MM.1S (cell line): ENCODE measurements around the gene TRAM2.

Experiments used
- DNase-seq: peaks from one replicate; pipeline ENCODE4 v3.0.0-alpha.2; 2015
- H2AFZ ChIP-seq: fragments of 300-600 bp; sonication (generic); 2 replicates; pipeline ENCODE4 v1.6.0; 2016; ENCODE audit warnings: antibody characterized with exemption, low read length
- H3F3A ChIP-seq: fragments of 300-600 bp; sonication (generic); 2 replicates; pipeline ENCODE4 v1.6.1; 2016; ENCODE audit warnings: mild to moderate bottlenecking, antibody characterized with exemption, low read length, moderate library complexity, mixed read lengths; ENCODE audit not compliant: insufficient read depth
- H3K27ac ChIP-seq: fragments of 300-600 bp; sonication (generic); 2 replicates; pipeline ENCODE4 v1.5.1; 2016; ENCODE audit warnings: mild to moderate bottlenecking, low read length
- H3K27me3 ChIP-seq: fragments of 300-600 bp; sonication (generic); replicated peaks from 2 replicates; pipeline ENCODE4 v1.6.0; 2016; ENCODE audit warnings: low read length; ENCODE audit not compliant: insufficient read depth
- H3K36me3 ChIP-seq: fragments of 300-600 bp; sonication (generic); replicated peaks from 2 replicates; pipeline ENCODE4 v1.6.1; 2016; ENCODE audit warnings: mild to moderate bottlenecking, low read length, mixed read lengths; ENCODE audit not compliant: insufficient read depth
- H3K4me1 ChIP-seq: fragments of 300-600 bp; sonication (generic); 2 replicates; pipeline ENCODE4 v1.6.1; 2016; ENCODE audit warnings: low read length, mixed read lengths
- H3K4me2 ChIP-seq: fragments of 300-600 bp; sonication (generic); 2 replicates; pipeline ENCODE4 v1.6.0; 2016; ENCODE audit warnings: low read depth, low read length
- H3K4me3 ChIP-seq: fragments of 300-600 bp; sonication (generic); 2 replicates; pipeline ENCODE4 v1.5.1; 2016; ENCODE audit warnings: low read length, mixed read lengths
- H3K79me2 ChIP-seq: fragments of 300-600 bp; sonication (generic); 2 replicates; pipeline ENCODE4 v1.6.1; 2016; ENCODE audit warnings: mixed run types, low read length, mixed read lengths
- H3K9ac ChIP-seq: fragments of 300-600 bp; sonication (generic); 2 replicates; pipeline ENCODE4 v1.6.1; 2016; ENCODE audit warnings: low read length, mixed read lengths
- H3K9me2 ChIP-seq: fragments of 300-600 bp; sonication (generic); replicated peaks from 2 replicates; pipeline ENCODE4 v1.6.1; 2016; ENCODE audit warnings: mild to moderate bottlenecking, low read length, mixed read lengths; ENCODE audit not compliant: insufficient read depth
- H3K9me3 ChIP-seq: fragments of 300-600 bp; sonication (generic); replicated peaks from 2 replicates; pipeline ENCODE4 v1.6.1; 2016; ENCODE audit warnings: mild to moderate bottlenecking, low read length, mixed read lengths; ENCODE audit not compliant: insufficient read depth
- H4K20me1 ChIP-seq: fragments of 300-600 bp; sonication (generic); 2 replicates; pipeline ENCODE4 v1.6.1; 2016; ENCODE audit warnings: mild to moderate bottlenecking, low read length, moderate library complexity, mixed read lengths; ENCODE audit not compliant: insufficient read depth
- EZH2 ChIP-seq: fragments of 300-600 bp; sonication (generic); optimal IDR thresholded peaks from 2 replicates; pipeline ENCODE3; 2017; ENCODE audit warnings: low read depth, mild to moderate bottlenecking, antibody characterized with exemption, low read length, mixed read lengths
- EZH2phosphoT487 ChIP-seq: fragments of 300-600 bp; sonication (generic); IDR thresholded peaks from 2 replicates; pipeline ENCODE4 v1.6.1; 2018; ENCODE audit warnings: antibody characterized with exemption, low read length
- TF ChIP-seq, protein P1 (sequence below): fragments of 300-600 bp; sonication (generic); IDR thresholded peaks from 2 replicates; pipeline ENCODE4 v1.5.1; 2016; ENCODE audit warnings: antibody characterized with exemption, low read length, mixed read lengths

The TRAM2 gene

DNA sequence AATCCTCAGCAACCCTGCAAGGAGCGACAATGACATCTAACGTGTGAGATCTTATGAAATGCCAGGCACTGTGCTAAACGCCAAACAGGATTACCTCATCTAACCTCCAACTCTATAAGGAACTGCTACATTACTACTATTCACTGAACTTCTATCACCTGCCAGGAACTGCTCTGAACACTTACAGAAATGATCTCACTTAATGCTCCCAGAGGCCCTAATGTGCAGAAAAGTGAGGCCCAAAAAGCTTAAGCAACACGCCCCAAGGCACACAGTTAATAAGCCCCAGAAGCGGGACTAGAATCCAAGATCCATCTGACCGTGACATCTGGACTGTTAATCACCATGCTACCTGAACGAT, 28.5 kb downstream of the TRAM2 start:
- peak overlapping the region; percentile 39; the same call in 1 of the 2 replicates for H3K9ac ChIP-seq
- TF ChIP-seq, protein P1, sequence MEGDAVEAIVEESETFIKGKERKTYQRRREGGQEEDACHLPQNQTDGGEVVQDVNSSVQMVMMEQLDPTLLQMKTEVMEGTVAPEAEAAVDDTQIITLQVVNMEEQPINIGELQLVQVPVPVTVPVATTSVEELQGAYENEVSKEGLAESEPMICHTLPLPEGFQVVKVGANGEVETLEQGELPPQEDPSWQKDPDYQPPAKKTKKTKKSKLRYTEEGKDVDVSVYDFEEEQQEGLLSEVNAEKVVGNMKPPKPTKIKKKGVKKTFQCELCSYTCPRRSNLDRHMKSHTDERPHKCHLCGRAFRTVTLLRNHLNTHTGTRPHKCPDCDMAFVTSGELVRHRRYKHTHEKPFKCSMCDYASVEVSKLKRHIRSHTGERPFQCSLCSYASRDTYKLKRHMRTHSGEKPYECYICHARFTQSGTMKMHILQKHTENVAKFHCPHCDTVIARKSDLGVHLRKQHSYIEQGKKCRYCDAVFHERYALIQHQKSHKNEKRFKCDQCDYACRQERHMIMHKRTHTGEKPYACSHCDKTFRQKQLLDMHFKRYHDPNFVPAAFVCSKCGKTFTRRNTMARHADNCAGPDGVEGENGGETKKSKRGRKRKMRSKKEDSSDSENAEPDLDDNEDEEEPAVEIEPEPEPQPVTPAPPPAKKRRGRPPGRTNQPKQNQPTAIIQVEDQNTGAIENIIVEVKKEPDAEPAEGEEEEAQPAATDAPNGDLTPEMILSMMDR: no peak
- TF ChIP-seq EZH2: no peak
- no peak for TF ChIP-seq EZH2phosphoT487
- peak overlapping the region; percentile 33; the same call in 1 of the 2 replicates for H3K4me3 ChIP-seq
- no peaks in the 10 kb centered on the region for H3K9me2 ChIP-seq
- H3K4me1 ChIP-seq: peaks cover 94% of the 10 kb centered on the region
- DNase-seq: no peak
- peaks cover 69% of the 10 kb centered on the region for H3F3A ChIP-seq
- H3K4me2 ChIP-seq: peak overlapping the region; percentile 61
- peak overlapping the region; percentile 99 for H3K27ac ChIP-seq
- H3K27me3 ChIP-seq: no peaks in the 10 kb centered on the region
- no peak overlapping the region for H2AFZ ChIP-seq
- peaks cover 100% of the 10 kb centered on the region for H3K79me2 ChIP-seq
- no peaks in the 10 kb centered on the region for H3K9me3 ChIP-seq
- H4K20me1 ChIP-seq: no peaks in the 10 kb centered on the region
- no peaks in the 10 kb centered on the region; the same call in 1 of the 2 replicates for H3K36me3 ChIP-seq

DNA sequence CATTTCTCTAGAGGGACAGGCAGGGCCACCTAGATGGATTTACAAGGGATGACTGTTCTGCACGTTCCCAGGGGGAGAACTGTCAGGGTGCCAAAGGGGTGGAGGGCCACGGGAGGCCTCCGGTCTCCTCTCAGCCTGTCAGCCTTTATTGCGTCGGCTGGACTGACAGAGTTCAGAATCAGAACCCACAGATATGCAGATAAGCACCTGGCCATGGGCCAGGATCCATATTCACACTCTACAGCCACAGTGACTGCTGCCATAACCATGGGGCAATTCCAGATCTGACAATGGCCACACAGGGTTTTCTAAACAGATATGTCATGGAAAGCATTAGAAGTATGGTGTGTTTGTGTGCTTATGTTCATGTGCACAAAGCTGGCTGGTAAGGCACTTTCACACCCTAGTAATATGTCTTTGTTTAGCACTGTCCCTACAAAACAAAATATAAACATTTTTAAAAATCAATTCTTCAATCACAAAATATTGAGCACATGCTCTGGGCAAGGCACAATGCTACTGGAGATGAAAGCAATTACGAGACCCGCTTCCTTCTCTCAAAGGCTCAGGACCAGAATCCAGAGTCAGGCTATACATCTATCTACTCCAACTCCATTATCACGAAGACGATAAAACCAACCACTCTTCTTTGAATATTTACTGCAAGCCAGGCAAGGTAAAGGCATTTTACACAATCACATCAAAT, 29.1 kb downstream of the TRAM2 start:
- H3K4me1 ChIP-seq: peaks cover 94% of the 10 kb centered on the region
- H3K9me2 ChIP-seq: no peaks in the 10 kb centered on the region
- peak overlapping the region; percentile 33 for H3K4me3 ChIP-seq
- no peaks in the 10 kb centered on the region; the same call in 1 of the 2 replicates for H3K36me3 ChIP-seq
- H3K4me2 ChIP-seq: peak overlapping the region; percentile 61
- H4K20me1 ChIP-seq: no peaks in the 10 kb centered on the region
- TF ChIP-seq, protein P1: no peak
- TF ChIP-seq EZH2phosphoT487 (no peak), EZH2 (no peak)
- H3K9me3 ChIP-seq: no peaks in the 10 kb centered on the region
- H3F3A ChIP-seq: peaks cover 69% of the 10 kb centered on the region
- no peaks in the 10 kb centered on the region for H3K27me3 ChIP-seq
- no peak overlapping the region for H2AFZ ChIP-seq
- H3K79me2 ChIP-seq: peaks cover 100% of the 10 kb centered on the region
- peak overlapping the region; percentile 99 for H3K27ac ChIP-seq
- no peak for DNase-seq
- peak overlapping the region; percentile 39; the same call in 1 of the 2 replicates for H3K9ac ChIP-seq

DNA sequence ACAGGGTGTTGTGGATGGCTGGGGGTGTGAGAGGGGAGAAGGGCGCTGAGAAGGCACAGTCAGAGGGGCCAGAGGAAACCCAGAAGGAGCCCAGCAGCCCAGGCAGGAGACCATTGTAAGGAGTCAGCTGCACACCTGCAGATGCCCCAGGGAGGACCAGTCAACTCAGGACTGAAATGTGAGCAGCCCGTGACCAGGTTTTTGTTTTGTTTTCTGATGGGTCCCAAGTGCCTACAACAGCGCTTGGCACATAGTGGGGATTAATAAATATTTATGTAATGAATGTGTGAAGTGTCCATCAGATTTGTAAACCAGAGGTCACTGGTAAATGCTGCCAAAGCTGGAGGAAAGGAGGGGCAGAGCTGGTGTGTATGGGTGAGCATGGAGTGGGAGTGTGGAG, 30.2 kb downstream of the TRAM2 start:
- DNase-seq: peak; percentile 63
- peak overlapping the region; percentile 39; the same call in 1 of the 2 replicates for H3K9ac ChIP-seq
- peaks cover 96% of the 10 kb centered on the region for H3K4me1 ChIP-seq
- peak overlapping the region; percentile 61 for H3K4me2 ChIP-seq
- H3K79me2 ChIP-seq: peaks cover 100% of the 10 kb centered on the region
- H3K27me3 ChIP-seq: no peaks in the 10 kb centered on the region
- H2AFZ ChIP-seq: no peak overlapping the region
- H3K9me3 ChIP-seq: no peaks in the 10 kb centered on the region
- H4K20me1 ChIP-seq: no peaks in the 10 kb centered on the region
- H3F3A ChIP-seq: peaks cover 69% of the 10 kb centered on the region
- TF ChIP-seq EZH2: no peak
- TF ChIP-seq, protein P1: no peak
- no peak for TF ChIP-seq EZH2phosphoT487
- H3K27ac ChIP-seq: peak overlapping the region; percentile 99
- peak overlapping the region; percentile 33 for H3K4me3 ChIP-seq
- no peaks in the 10 kb centered on the region for H3K9me2 ChIP-seq
- H3K36me3 ChIP-seq: no peaks in the 10 kb centered on the region; the same call in 1 of the 2 replicates
